Natural killer cell (primary cell): ENCODE measurements around the gene YLPM1. TPM values are rescaled to one million over a fixed set of nuclear protein-coding genes. Genes with fewer than 3 reads are reported as not detected.

Experiments
- ATAC-seq, 3 donors: fragments of 150-1000 bp in 2 of 3; fragments of 200-7000 bp in 1 of 3; cut with Tn5 transposase; 1 replicate in 1 of 3; 2 replicates in 2 of 3; pipeline ENCODE4 v1.10.0; 2021; ENCODE audit warnings: mild to moderate bottlenecking in 2 of 3, moderate library complexity in 2 of 3
- DNase-seq, 2 donors: peaks; one replicate each; pipeline versions ENCODE4 v3.0.0 to v3.0.0-alpha.2; 2013 to 2021; ENCODE audit warnings: mixed read lengths in 1 of 2
- H3K27ac ChIP-seq: one replicate; pipeline ENCODE4 v1.5.1; 2013; ENCODE audit warnings: mild to moderate bottlenecking, low read length
- H3K27me3 ChIP-seq: one replicate; pipeline ENCODE4 v1.6.1; 2013; ENCODE audit warnings: low read length; ENCODE audit not compliant: control insufficient read depth, insufficient read depth
- H3K36me3 ChIP-seq: one replicate; pipeline ENCODE4 v1.6.1; 2013; ENCODE audit warnings: low read length; ENCODE audit not compliant: control insufficient read depth, insufficient read depth
- H3K4me1 ChIP-seq: one replicate; pipeline ENCODE4 v1.6.1; 2013; ENCODE audit warnings: low read length; ENCODE audit not compliant: control insufficient read depth, insufficient read depth
- H3K4me3 ChIP-seq: one replicate; pipeline ENCODE4 v1.5.1; 2013; ENCODE audit warnings: low read length
- H3K9me3 ChIP-seq: one replicate; pipeline ENCODE4 v1.6.1; 2013; ENCODE audit warnings: low read length; ENCODE audit not compliant: control insufficient read depth, insufficient read depth
- H3K27ac Mint-ChIP-seq, 2 donors: one replicate each; pipeline ENCODE4 v1.8.0; 2022; ENCODE audit warnings: mild to moderate bottlenecking in 2 of 2, mixed read lengths in 2 of 2, moderate library complexity in 1 of 2
- H3K27me3 Mint-ChIP-seq, 2 donors: one replicate each; pipeline ENCODE4 v1.8.0; 2022; ENCODE audit warnings: low read depth in 2 of 2, mixed read lengths in 2 of 2
- H3K36me3 Mint-ChIP-seq: one replicate; pipeline ENCODE4 v1.8.0; 2022; ENCODE audit warnings: mixed read lengths
- H3K4me1 Mint-ChIP-seq, 2 donors: one replicate each; pipeline ENCODE4 v1.8.0; 2022; ENCODE audit warnings: mixed read lengths in 2 of 2
- H3K4me3 Mint-ChIP-seq: one replicate; pipeline ENCODE4 v1.8.0; 2022; ENCODE audit warnings: mild to moderate bottlenecking, moderate library complexity, mixed read lengths
- H3K9me3 Mint-ChIP-seq, 2 donors: one replicate each; pipeline ENCODE4 v1.8.0; 2022; ENCODE audit warnings: mixed read lengths in 2 of 2
- CTCF ChIP-seq: fragments of 200-600 bp; IDR thresholded peaks from one replicate; pipeline ENCODE4 v1.8.0; 2022; ENCODE audit warnings: antibody characterized with exemption
- WGBS: methylation state at CpG from one replicate; pipeline ENCODE4 v1.1.7; 2013; ENCODE audit warnings: missing lambda C conversion rate; ENCODE audit not compliant: insufficient coverage; 5-methylcytosine and 5-hydroxymethylcytosine counted together
- intact Hi-C: fragments of 100-400 bp; cut with micrococcal nuclease; formaldehyde crosslinking; loops from one replicate; pipeline ENCODE4 v1.14.2; 2022
- total RNA-seq, 4 donors: library from RNA; stranded (reverse); fragments of 120-200 nt in 1 of 4; gene quantifications; one replicate each; pipeline versions ENCODE4 v1.2.3 to v1.2.4, GENCODE V29; 2013 to 2022

The YLPM1 gene
- total RNA-seq, 3 donors from 2014 or later (not counting 1 experiment from before 2014, with no cell fraction given) = 86.1 to 101 (median 93.3) TPM

DNA sequence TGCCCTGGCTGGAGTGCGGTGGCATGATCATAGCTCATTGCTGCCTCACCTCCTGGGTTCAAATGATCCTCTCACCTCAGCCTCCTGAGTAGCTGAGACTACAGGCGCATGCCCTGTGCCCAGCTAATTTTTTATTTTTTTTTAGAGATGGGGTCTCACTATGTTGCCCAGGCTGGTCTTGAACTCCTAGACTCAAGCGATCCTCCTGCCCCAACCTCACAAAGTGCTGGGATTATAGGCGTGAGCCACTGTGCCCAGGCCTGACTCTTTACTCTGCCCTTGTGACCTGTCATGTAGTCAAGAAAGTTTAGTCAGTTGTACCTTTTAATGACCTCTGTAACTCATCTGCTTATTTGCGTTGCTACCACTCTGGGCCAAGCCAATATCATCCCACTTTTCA, 57.2 kb downstream of the YLPM1 start:
- H3K27me3 Mint-ChIP-seq = no peaks in the 10 kb centered on the region
- Histone ChIP-seq H3K4me1 (no peaks in the 10 kb centered on the region), H3K9me3 (no peaks in the 10 kb centered on the region), H3K36me3 (peaks cover 78% of the 10 kb centered on the region), H3K27ac (no peak overlapping the region), H3K27me3 (no peaks in the 10 kb centered on the region), H3K4me3 (no peak overlapping the region)
- TF ChIP-seq CTCF = no peak
- H3K27ac Mint-ChIP-seq = peak overlapping the region in 1 of 2 donors; percentile 10
- WGBS = 100% methylated on average over 5 of the region's 5 CpGs
- H3K9me3 Mint-ChIP-seq = no peaks in the 10 kb centered on the region
- DNase-seq (no peak), ATAC-seq (no peak)
- H3K36me3 Mint-ChIP-seq = peaks cover 38% of the 10 kb centered on the region
- intact Hi-C loops = no loop called here
- H3K4me1 Mint-ChIP-seq = no peaks in the 10 kb centered on the region
- H3K4me3 Mint-ChIP-seq = no peak overlapping the region

DNA sequence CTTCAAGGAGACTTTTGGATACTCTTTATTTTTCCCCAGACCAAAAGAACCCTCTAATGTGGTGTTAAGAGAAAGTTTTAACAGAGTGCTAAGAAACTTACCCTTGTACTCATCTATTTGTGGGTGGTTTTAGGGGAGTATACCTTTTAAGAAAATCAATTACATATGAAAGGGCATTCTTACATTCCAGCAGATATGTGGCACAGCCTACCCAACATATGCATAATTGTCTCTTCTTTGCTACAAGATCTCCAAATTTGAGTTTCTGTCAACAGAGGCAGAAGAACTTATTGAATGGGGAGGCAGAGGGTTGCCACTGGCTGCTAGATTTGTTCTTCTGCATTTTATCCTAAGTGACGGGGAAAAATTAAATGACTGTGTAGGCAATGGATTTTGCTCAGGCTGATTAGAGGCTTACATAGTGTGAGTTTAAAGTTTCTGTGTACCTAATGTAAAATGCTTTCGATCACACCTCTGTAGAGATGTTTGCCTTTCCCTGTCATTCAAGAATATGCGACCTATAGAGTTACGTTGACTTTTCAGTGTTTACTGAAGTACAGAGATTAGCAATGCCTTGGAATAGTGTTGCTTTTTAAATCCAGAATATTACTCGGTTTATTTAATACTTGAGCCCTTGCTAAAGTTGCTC, 58.3 kb downstream of the YLPM1 start:
- Histone ChIP-seq H3K4me3 (no peak overlapping the region), H3K27ac (no peak overlapping the region), H3K27me3 (no peaks in the 10 kb centered on the region), H3K4me1 (no peaks in the 10 kb centered on the region), H3K9me3 (no peaks in the 10 kb centered on the region), H3K36me3 (peaks cover 75% of the 10 kb centered on the region)
- Mint-ChIP-seq H3K36me3 (peaks cover 29% of the 10 kb centered on the region), H3K4me1 (no peaks in the 10 kb centered on the region), H3K27ac (peak overlapping the region in 1 of 2 donors; percentile 10), H3K9me3 (no peaks in the 10 kb centered on the region), H3K27me3 (no peaks in the 10 kb centered on the region), H3K4me3 (no peak overlapping the region)
- ATAC-seq (no peak), DNase-seq (no peak)
- intact Hi-C loops = no loop called here
- 94% methylated on average over 5 of the region's 5 CpGs for WGBS
- no peak for TF ChIP-seq CTCF

GRCh38 chr14:74824997-74825396, 61.9 kb downstream of the YLPM1 start:
- DNase-seq (no peak), ATAC-seq (no peak)
- Histone ChIP-seq H3K27ac (no peak overlapping the region), H3K36me3 (peaks cover 57% of the 10 kb centered on the region), H3K9me3 (no peaks in the 10 kb centered on the region), H3K4me3 (no peak overlapping the region), H3K27me3 (no peaks in the 10 kb centered on the region), H3K4me1 (no peaks in the 10 kb centered on the region)
- H3K27ac Mint-ChIP-seq = no peak overlapping the region
- H3K4me1 Mint-ChIP-seq = no peaks in the 10 kb centered on the region
- no CpG with 5 or more reads among the region's 2 CpGs for WGBS
- no peaks in the 10 kb centered on the region for H3K9me3 Mint-ChIP-seq
- no peak overlapping the region for H3K4me3 Mint-ChIP-seq
- TF ChIP-seq CTCF = no peak
- peaks cover 27% of the 10 kb centered on the region for H3K36me3 Mint-ChIP-seq
- intact Hi-C loops = no loop called here
- H3K27me3 Mint-ChIP-seq = no peaks in the 10 kb centered on the region

DNA sequence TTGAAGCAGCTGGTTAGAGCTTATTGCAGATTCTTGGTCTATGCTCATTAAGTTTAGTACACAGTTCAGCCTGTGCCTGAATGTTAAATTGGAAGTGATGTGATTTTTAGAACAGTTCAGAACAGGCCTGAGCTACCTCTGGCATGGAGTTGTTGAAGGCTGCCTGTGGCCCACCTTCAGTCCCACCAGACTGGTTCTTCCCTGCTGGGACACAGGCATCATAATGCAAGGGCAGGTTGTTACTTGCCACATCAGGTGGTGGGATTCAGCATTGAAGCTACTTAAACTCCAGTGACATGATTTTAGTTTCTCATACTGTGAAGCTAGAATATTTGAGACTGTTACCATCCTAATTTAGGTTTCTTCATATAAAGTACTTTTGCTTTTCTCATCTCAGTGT, 63.5 kb downstream of the YLPM1 start:
- Histone ChIP-seq H3K36me3 (peaks cover 53% of the 10 kb centered on the region), H3K4me1 (no peaks in the 10 kb centered on the region), H3K9me3 (no peaks in the 10 kb centered on the region), H3K27me3 (no peaks in the 10 kb centered on the region), H3K27ac (no peak overlapping the region), H3K4me3 (no peak overlapping the region)
- H3K4me3 Mint-ChIP-seq = no peak overlapping the region
- H3K27me3 Mint-ChIP-seq = no peaks in the 10 kb centered on the region
- H3K36me3 Mint-ChIP-seq = peaks cover 21% of the 10 kb centered on the region
- H3K27ac Mint-ChIP-seq = no peak overlapping the region
- no peak for ATAC-seq
- intact Hi-C loops = no loop called here
- no peak for TF ChIP-seq CTCF
- H3K4me1 Mint-ChIP-seq = no peaks in the 10 kb centered on the region
- no peaks in the 10 kb centered on the region for H3K9me3 Mint-ChIP-seq
- no peak for DNase-seq
